HepG2 (cell line): Measurements from ENCODE around the gene RNASE4. TPM values are rescaled to one million over a fixed set of nuclear protein-coding genes. Genes with fewer than 3 reads are reported as not detected.

ENCODE experiments used
- DNMT1 ChIP-seq: sonication (generic); formaldehyde crosslinking; IDR thresholded peaks from 2 replicates; pipeline ENCODE4 v1.5.1; 2020; ENCODE audit warnings: mild to moderate bottlenecking, missing genetic modification reagents
- HDAC6 ChIP-seq: fragments of 200-600 bp; sonication (generic); IDR thresholded peaks from 2 replicates; pipeline ENCODE4 v1.7.0; 2017; ENCODE audit warnings: mild to moderate bottlenecking, antibody characterized with exemption, low read length, low read depth
- ISL2 ChIP-seq: sonication (generic); formaldehyde crosslinking; IDR thresholded peaks from 2 replicates; pipeline ENCODE4 v1.5.0; 2020; ENCODE audit warnings: missing genetic modification reagents
- KDM1A ChIP-seq: IDR thresholded peaks from 2 replicates; pipeline ENCODE4 v1.6.1; 2016; ENCODE audit warnings: missing compliant biosample characterization
- KLF16 ChIP-seq, 2 experiments: sonication (generic) in 1 of 2; formaldehyde crosslinking in 1 of 2; IDR thresholded peaks; 2 replicates each; pipeline versions ENCODE4 v1.6.1 to v1.8.0; 2016 to 2023; ENCODE audit warnings: missing genetic modification reagents in 2 of 2, missing compliant biosample characterization in 1 of 2
- MIER2 ChIP-seq: IDR thresholded peaks from 2 replicates; pipeline ENCODE4 v1.6.1; 2016; ENCODE audit warnings: missing biosample characterization, missing genetic modification reagents
- MTF1 ChIP-seq: sonication (generic); formaldehyde crosslinking; IDR thresholded peaks from 2 replicates; pipeline ENCODE4 v1.5.0; 2020; ENCODE audit warnings: missing genetic modification reagents
- NCOA2 ChIP-seq: sonication (generic); formaldehyde crosslinking; IDR thresholded peaks from 2 replicates; pipeline ENCODE4 v1.8.0; 2022; ENCODE audit warnings: inconsistent platforms
- NRL ChIP-seq: sonication (generic); formaldehyde crosslinking; IDR thresholded peaks from 2 replicates; pipeline ENCODE4 v1.5.0; 2020; ENCODE audit warnings: missing genetic modification reagents, mild to moderate bottlenecking, moderate library complexity, borderline replicate concordance
- PAWR ChIP-seq: sonication (generic); formaldehyde crosslinking; IDR thresholded peaks from 2 replicates; pipeline ENCODE4 v1.4.0; 2020; ENCODE audit warnings: missing genetic modification reagents, mild to moderate bottlenecking, borderline replicate concordance
- PTBP1 ChIP-seq: fragments of 200-400 bp; formaldehyde crosslinking; IDR thresholded peaks from 2 replicates; pipeline ENCODE4 v1.6.1; 2018; ENCODE audit warnings: low read length, low read depth; ENCODE audit not compliant: poor library complexity, severe bottlenecking
- TSC22D2 ChIP-seq: sonication (generic); formaldehyde crosslinking; IDR thresholded peaks from 2 replicates; pipeline ENCODE4 v1.5.1; 2020; ENCODE audit warnings: missing genetic modification reagents, mild to moderate bottlenecking, borderline replicate concordance
- ZBTB21 ChIP-seq: sonication (generic); formaldehyde crosslinking; IDR thresholded peaks from 2 replicates; pipeline ENCODE4 v1.4.0; 2020; ENCODE audit warnings: missing genetic modification reagents
- ZNF253 ChIP-seq: sonication (generic); formaldehyde crosslinking; IDR thresholded peaks from 2 replicates; pipeline ENCODE4 v1.8.0; 2022; ENCODE audit warnings: mild to moderate bottlenecking, missing genetic modification reagents, borderline replicate concordance
- ZNF274 ChIP-seq: sonication (generic); formaldehyde crosslinking; IDR thresholded peaks from 2 replicates; pipeline ENCODE4 v1.5.1; 2020; ENCODE audit warnings: mild to moderate bottlenecking, missing genetic modification reagents
- ZNF839 ChIP-seq: sonication (generic); formaldehyde crosslinking; IDR thresholded peaks from 2 replicates; pipeline ENCODE4 v1.4.0; 2020; ENCODE audit warnings: missing genetic modification reagents, mild to moderate bottlenecking, borderline replicate concordance
- ZSCAN22 ChIP-seq: sonication (generic); formaldehyde crosslinking; IDR thresholded peaks from 2 replicates; pipeline ENCODE4 v1.4.0; 2020; ENCODE audit warnings: mild to moderate bottlenecking, missing genetic modification reagents
- polyA plus RNA-seq, 8 experiments: library from polyadenylated mRNA; depleted of rRNA in 3 of 8; stranded (reverse) in 7 of 8; unstranded in 1 of 8; fragments of >200 nt; fragmentation: Illumina TruSeq in 4 of 8; extraction: Trizol in 4 of 8; gene quantifications; 2 replicates each; pipeline versions ENCODE4 v1.2.1 to v1.2.3, GENCODE V29; 2011 to 2016; ENCODE audit warnings: low read depth in 4 of 8, missing spikeins in 1 of 8, mixed read lengths in 1 of 8; ENCODE audit not compliant: insufficient read depth in 1 of 8
- total RNA-seq, 5 experiments: library from RNA; depleted of rRNA; stranded (reverse); fragments of >200 nt; fragmentation: Illumina TruSeq; extraction: Trizol; gene quantifications; 2 replicates each; pipeline ENCODE4 v1.2.3, GENCODE V29; 2016; ENCODE audit warnings: low read depth in 1 of 5
- TF ChIP-seq, protein P1 (sequence below): sonication (generic); formaldehyde crosslinking; IDR thresholded peaks from 2 replicates; pipeline ENCODE4 v1.5.1; 2020; ENCODE audit warnings: missing genetic modification reagents, mild to moderate bottlenecking, borderline replicate concordance
- TF ChIP-seq, protein P2 (sequence below): sonication (generic); formaldehyde crosslinking; IDR thresholded peaks from 2 replicates; pipeline ENCODE4 v1.4.0; 2020; ENCODE audit warnings: missing genetic modification reagents
- TF ChIP-seq, protein P3 (sequence below): sonication (generic); formaldehyde crosslinking; IDR thresholded peaks from 2 replicates; pipeline ENCODE4 v1.4.0; 2020; ENCODE audit warnings: missing genetic modification reagents, borderline replicate concordance
- TF ChIP-seq, protein P4 (sequence below): sonication (generic); formaldehyde crosslinking; IDR thresholded peaks from 2 replicates; pipeline ENCODE4 v1.8.0; 2022; ENCODE audit warnings: low read depth, missing genetic modification reagents

The RNASE4 gene
- total and polyA plus RNA-seq, 2 of the 13 experiments (the other 11 are each of a cell fraction or from before 2014, with no cell fraction given), result 109 to 983 TPM

DNA sequence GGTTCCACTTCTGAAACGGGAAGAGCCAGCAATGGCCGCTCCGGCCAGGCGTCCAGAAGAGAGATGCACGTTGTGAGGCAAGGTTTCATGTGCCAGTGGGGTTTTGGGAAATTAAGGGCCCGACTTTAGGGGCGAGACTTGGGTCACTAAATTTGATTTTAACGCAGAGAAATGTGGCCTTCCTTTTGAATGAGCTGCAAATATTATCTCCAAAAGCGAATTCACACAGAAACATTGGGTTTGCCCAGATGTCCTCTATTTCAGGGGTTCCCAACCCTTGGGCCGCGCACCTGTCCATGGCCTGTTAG lies 2.3 kb upstream of the RNASE4 start (continued):
- TF ChIP-seq, protein P1, sequence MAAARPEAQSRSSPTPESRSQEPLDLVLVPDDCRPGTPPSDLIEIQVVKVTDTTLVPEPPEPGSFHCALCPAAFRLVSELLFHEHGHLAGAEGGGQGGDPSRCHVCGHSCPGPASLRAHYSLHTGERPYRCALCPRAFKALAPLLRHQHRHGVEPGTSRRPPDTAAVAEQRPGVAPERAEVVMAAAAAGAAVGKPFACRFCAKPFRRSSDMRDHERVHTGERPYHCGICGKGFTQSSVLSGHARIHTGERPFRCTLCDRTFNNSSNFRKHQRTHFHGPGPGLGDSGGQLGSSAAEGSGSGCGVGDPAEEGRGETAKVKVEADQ (CRISPR knock-in tag), result no peak
- TF ChIP-seq, protein P2, sequence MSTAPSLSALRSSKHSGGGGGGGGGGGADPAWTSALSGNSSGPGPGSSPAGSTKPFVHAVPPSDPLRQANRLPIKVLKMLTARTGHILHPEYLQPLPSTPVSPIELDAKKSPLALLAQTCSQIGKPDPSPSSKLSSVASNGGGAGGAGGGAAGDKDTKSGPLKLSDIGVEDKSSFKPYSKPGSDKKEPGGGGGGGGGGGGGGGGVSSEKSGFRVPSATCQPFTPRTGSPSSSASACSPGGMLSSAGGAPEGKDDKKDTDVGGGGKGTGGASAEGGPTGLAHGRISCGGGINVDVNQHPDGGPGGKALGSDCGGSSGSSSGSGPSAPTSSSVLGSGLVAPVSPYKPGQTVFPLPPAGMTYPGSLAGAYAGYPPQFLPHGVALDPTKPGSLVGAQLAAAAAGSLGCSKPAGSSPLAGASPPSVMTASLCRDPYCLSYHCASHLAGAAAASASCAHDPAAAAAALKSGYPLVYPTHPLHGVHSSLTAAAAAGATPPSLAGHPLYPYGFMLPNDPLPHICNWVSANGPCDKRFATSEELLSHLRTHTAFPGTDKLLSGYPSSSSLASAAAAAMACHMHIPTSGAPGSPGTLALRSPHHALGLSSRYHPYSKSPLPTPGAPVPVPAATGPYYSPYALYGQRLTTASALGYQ (CRISPR knock-in tag), result no peak
- TF ChIP-seq, protein P3, sequence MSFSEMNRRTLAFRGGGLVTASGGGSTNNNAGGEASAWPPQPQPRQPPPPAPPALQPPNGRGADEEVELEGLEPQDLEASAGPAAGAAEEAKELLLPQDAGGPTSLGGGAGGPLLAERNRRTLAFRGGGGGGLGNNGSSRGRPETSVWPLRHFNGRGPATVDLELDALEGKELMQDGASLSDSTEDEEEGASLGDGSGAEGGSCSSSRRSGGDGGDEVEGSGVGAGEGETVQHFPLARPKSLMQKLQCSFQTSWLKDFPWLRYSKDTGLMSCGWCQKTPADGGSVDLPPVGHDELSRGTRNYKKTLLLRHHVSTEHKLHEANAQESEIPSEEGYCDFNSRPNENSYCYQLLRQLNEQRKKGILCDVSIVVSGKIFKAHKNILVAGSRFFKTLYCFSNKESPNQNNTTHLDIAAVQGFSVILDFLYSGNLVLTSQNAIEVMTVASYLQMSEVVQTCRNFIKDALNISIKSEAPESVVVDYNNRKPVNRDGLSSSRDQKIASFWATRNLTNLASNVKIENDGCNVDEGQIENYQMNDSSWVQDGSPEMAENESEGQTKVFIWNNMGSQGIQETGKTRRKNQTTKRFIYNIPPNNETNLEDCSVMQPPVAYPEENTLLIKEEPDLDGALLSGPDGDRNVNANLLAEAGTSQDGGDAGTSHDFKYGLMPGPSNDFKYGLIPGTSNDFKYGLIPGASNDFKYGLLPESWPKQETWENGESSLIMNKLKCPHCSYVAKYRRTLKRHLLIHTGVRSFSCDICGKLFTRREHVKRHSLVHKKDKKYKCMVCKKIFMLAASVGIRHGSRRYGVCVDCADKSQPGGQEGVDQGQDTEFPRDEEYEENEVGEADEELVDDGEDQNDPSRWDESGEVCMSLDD (CRISPR knock-in tag), result no peak
- TF ChIP-seq MIER2, result no peak
- 0 out of 2 replicates have a peak, but pooled peaks have one; percentile 81 for TF ChIP-seq PAWR (CRISPR knock-in tag)
- no peak for TF ChIP-seq DNMT1
- no peak for TF ChIP-seq HDAC6
- no peak for TF ChIP-seq ISL2
- TF ChIP-seq KLF16 (CRISPR knock-in tag; IDR thresholded peaks at IDR 0.05), result no peak
- TF ChIP-seq ZNF253, result no peak
- TF ChIP-seq, protein P4, sequence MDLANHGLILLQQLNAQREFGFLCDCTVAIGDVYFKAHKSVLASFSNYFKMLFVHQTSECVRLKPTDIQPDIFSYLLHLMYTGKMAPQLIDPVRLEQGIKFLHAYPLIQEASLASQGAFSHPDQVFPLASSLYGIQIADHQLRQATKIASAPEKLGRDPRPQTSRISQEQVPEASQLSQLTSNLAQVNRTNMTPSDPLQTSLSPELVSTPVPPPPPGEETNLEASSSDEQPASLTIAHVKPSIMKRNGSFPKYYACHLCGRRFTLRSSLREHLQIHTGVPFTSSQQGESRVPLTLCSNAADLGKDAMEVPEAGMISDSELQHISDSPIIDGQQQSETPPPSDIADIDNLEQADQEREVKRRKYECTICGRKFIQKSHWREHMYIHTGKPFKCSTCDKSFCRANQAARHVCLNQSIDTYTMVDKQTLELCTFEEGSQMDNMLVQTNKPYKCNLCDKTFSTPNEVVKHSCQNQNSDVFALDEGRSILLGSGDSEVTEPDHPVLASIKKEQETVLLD, result no peak
- no peak for TF ChIP-seq ZBTB21 (CRISPR knock-in tag)
- TF ChIP-seq ZNF839 (CRISPR knock-in tag), result no peak
- TF ChIP-seq PTBP1, result no peak
- no peak for TF ChIP-seq NRL
- no peak for TF ChIP-seq MTF1 (CRISPR knock-in tag)
- TF ChIP-seq ZNF274 (CRISPR knock-in tag), result no peak
- no peak for TF ChIP-seq NCOA2
- no peak for TF ChIP-seq KDM1A
- no peak for TF ChIP-seq ZSCAN22 (CRISPR knock-in tag)
- no peak for TF ChIP-seq TSC22D2
